NB4 (cell line): ENCODE results near the gene NXPH1.

Experiments used
- DNase-seq: peaks from one replicate; pipeline ENCODE4 v3.0.0; 2010; ENCODE audit warnings: low read depth
- H3K4me3 ChIP-seq: one replicate; pipeline ENCODE4 v1.5.1; 2011; ENCODE audit warnings: mild to moderate bottlenecking, low read depth, low read length, moderate library complexity
- CTCF ChIP-seq: IDR thresholded peaks from one replicate; pipeline ENCODE4 v1.5.1; 2012; ENCODE audit warnings: low read depth, low read length
- MAX ChIP-seq: IDR thresholded peaks from 2 replicates; pipeline ENCODE4 v1.6.1; 2011; ENCODE audit warnings: low read depth, low read length
- MYC ChIP-seq: IDR thresholded peaks from 2 replicates; pipeline ENCODE4 v1.6.1; 2011; ENCODE audit warnings: low read depth, low read length
- POLR2A ChIP-seq: IDR thresholded peaks from 2 replicates; pipeline ENCODE4 v1.6.1; 2011; ENCODE audit warnings: mild to moderate bottlenecking; ENCODE audit not compliant: insufficient read length; ENCODE audit errors: extremely low read depth

Gene NXPH1

GRCh38 chr7:8411103-8411502 is 22.3 kb upstream of the NXPH1 start:
- TF ChIP-seq MAX (no peak), CTCF (no peak), MYC (no peak), POLR2A (no peak)
- DNase-seq, result no peak
- no peak overlapping the region for H3K4me3 ChIP-seq

GRCh38 chr7:8413600-8413999 is 19.8 kb upstream of the NXPH1 start:
- no peak for TF ChIP-seq MYC
- no peak for TF ChIP-seq MAX
- TF ChIP-seq CTCF, result no peak
- no peak for TF ChIP-seq POLR2A
- DNase-seq, result no peak

GRCh38 chr7:8418629-8419245 is 14.7 kb upstream of the NXPH1 start:
- no peak overlapping the region for H3K4me3 ChIP-seq
- TF ChIP-seq CTCF (peak; percentile 78), MAX (no peak)
- peak; percentile 77 for DNase-seq

More at GRCh38 chr7:8413600-8413999, 19.8 kb upstream of the NXPH1 start:
- no peak overlapping the region for H3K4me3 ChIP-seq

- DNase-seq, result no peak
- TF ChIP-seq MYC (no peak), MAX (no peak), CTCF (no peak), POLR2A (no peak)
- no peak overlapping the region for H3K4me3 ChIP-seq
Observed at GRCh38 chr7:8422177-8422576, 11.2 kb upstream of the NXPH1 start.

- TF ChIP-seq MAX, result no peak
- no peak for TF ChIP-seq CTCF
- TF ChIP-seq POLR2A, result no peak
- no peak for TF ChIP-seq MYC
- no peak for DNase-seq
- H3K4me3 ChIP-seq, result no peak overlapping the region
Observed at GRCh38 chr7:8423057-8423456, 10.4 kb upstream of the NXPH1 start.

GRCh38 chr7:8425223-8425622 is 8.2 kb upstream of the NXPH1 start:
- TF ChIP-seq CTCF (no peak), MAX (no peak), POLR2A (no peak), MYC (no peak)
- DNase-seq, result no peak
- H3K4me3 ChIP-seq, result no peak overlapping the region
